Body of pancreas (tissue), 4 donors: ENCODE results near the gene CLINT1.

Experiments used
- CTCF ChIP-seq, 7 experiments: fragments of 450-650 bp in 4 of 7; fragments of 200-600 bp in 3 of 7; sonication (generic) in 3 of 7; IDR thresholded peaks; one replicate each; pipeline ENCODE4 v1.5.1; 2016 to 2019; ENCODE audit warnings: antibody characterized with exemption in 7 of 7
- POLR2A ChIP-seq, 3 donors: fragments of 450-650 bp; IDR thresholded peaks; one replicate each; pipeline ENCODE4 v1.6.1; 2016; ENCODE audit warnings: antibody characterized with exemption in 3 of 3, mild to moderate bottlenecking in 2 of 3

- TF ChIP-seq CTCF (IDR thresholded peaks at IDR 0.05) (no peak), POLR2A (IDR thresholded peaks at IDR 0.05) (no peak)
These were observed 58.8 kb downstream of the CLINT1 start for GRCh38 chr5:157800137-157800536.
